KMS-11 (cell line): Measurements from ENCODE around the gene HADH.

Source experiments
- H2AFZ ChIP-seq: fragments of 200-600 bp; sonication (generic); 2 replicates; pipeline ENCODE4 v1.6.1; 2016; ENCODE audit warnings: antibody characterized with exemption, mixed run types, low read depth
- H3K27ac ChIP-seq: fragments of 200-600 bp; sonication (generic); 2 replicates; pipeline ENCODE4 v1.6.1; 2016; ENCODE audit warnings: mild to moderate bottlenecking, mixed run types
- H3K27me3 ChIP-seq: fragments of 200-600 bp; sonication (generic); 2 replicates; pipeline ENCODE4 v1.6.1; 2017; ENCODE audit warnings: mild to moderate bottlenecking, low read depth, mixed run types, moderate library complexity; ENCODE audit not compliant: insufficient read depth
- H3K36me3 ChIP-seq: fragments of 200-600 bp; sonication (generic); 2 replicates; pipeline ENCODE4 v1.6.1; 2017; ENCODE audit warnings: mild to moderate bottlenecking, mixed run types; ENCODE audit not compliant: insufficient read depth
- H3K4me1 ChIP-seq: fragments of 200-600 bp; sonication (generic); 2 replicates; pipeline ENCODE4 v1.6.1; 2016; ENCODE audit warnings: mild to moderate bottlenecking, low read depth, mixed run types; ENCODE audit not compliant: poor library complexity, severe bottlenecking
- H3K4me2 ChIP-seq: fragments of 200-600 bp; sonication (generic); 2 replicates; pipeline ENCODE4 v1.7.0; 2016; ENCODE audit warnings: mild to moderate bottlenecking, mixed run types
- H3K4me3 ChIP-seq: fragments of 200-600 bp; sonication (generic); IDR thresholded peaks from 2 replicates; pipeline ENCODE4 v1.6.1; 2017; ENCODE audit warnings: low read depth, low read length, mixed read lengths; ENCODE audit not compliant: insufficient read depth
- H3K79me2 ChIP-seq: fragments of 200-600 bp; sonication (generic); 2 replicates; pipeline ENCODE4 v1.6.1; 2016; ENCODE audit warnings: low read depth, mixed run types; ENCODE audit not compliant: insufficient read depth
- H3K9ac ChIP-seq: fragments of 200-600 bp; sonication (generic); 2 replicates; pipeline ENCODE4 v1.6.1; 2016; ENCODE audit warnings: mild to moderate bottlenecking, mixed run types
- H4K20me1 ChIP-seq: fragments of 200-600 bp; sonication (generic); 2 replicates; pipeline ENCODE4 v1.6.1; 2016; ENCODE audit warnings: mild to moderate bottlenecking, mixed run types; ENCODE audit not compliant: insufficient read depth
- TF ChIP-seq, protein P1 (sequence below): fragments of 200-600 bp; sonication (generic); conservative IDR thresholded peaks from 2 replicates; pipeline ENCODE4 v1.6.1; 2017; ENCODE audit warnings: low read depth, mild to moderate bottlenecking, antibody characterized with exemption, low read length, moderate library complexity, mixed read lengths

The HADH gene

DNA sequence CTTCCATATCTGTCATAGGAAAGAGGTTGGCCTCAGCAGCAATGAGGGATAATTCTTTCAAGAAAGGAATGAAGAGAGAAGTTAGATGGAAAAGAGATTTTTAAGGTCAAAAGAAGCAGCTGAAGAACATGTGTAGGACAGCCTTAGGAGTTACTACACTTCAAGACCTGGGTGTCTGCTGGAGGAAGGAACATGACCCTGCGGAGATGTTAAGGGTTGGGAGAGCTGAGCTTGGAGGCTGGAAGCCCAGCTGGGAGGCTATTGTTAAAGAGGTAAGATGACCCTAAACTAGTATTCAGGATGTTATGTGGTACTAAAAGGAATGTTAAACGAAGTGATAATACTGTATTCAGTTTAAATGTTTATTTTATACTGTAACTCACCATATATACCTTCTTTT, 15.0 kb downstream of the HADH start:
- Histone ChIP-seq H4K20me1 (no peaks in the 10 kb centered on the region), H3K27me3 (no peaks in the 10 kb centered on the region), H2AFZ (no peak overlapping the region), H3K9ac (no peak overlapping the region), H3K4me3 (no peak overlapping the region), H3K27ac (no peak overlapping the region), H3K4me2 (no peak overlapping the region), H3K4me1 (peaks cover 32% of the 10 kb centered on the region), H3K36me3 (no peaks in the 10 kb centered on the region; the same call in 1 of the 2 replicates), H3K79me2 (no peaks in the 10 kb centered on the region; the same call in 1 of the 2 replicates)
- TF ChIP-seq, protein P1, sequence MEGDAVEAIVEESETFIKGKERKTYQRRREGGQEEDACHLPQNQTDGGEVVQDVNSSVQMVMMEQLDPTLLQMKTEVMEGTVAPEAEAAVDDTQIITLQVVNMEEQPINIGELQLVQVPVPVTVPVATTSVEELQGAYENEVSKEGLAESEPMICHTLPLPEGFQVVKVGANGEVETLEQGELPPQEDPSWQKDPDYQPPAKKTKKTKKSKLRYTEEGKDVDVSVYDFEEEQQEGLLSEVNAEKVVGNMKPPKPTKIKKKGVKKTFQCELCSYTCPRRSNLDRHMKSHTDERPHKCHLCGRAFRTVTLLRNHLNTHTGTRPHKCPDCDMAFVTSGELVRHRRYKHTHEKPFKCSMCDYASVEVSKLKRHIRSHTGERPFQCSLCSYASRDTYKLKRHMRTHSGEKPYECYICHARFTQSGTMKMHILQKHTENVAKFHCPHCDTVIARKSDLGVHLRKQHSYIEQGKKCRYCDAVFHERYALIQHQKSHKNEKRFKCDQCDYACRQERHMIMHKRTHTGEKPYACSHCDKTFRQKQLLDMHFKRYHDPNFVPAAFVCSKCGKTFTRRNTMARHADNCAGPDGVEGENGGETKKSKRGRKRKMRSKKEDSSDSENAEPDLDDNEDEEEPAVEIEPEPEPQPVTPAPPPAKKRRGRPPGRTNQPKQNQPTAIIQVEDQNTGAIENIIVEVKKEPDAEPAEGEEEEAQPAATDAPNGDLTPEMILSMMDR = no peak

DNA sequence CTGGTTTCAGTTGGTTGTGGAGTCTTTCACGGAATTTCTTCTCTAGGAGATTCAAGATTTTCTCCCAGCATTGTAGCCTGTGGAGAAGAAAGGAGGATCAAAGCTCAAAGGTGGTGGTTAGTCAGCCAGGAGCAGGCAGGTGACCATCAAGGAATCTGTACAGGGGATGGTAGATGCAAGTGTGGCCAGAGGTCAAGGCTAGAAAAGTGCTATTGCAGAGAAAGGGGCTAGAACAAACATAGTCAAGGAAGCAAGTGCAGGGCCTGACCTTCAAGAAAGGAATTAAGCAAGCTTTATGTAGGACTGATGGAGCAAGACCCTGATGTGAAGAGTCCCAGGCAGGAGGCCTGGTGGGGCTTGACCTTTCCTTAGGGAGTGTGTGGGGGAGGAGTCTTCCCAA, 16.1 kb downstream of the HADH start:
- H3K79me2 ChIP-seq = no peaks in the 10 kb centered on the region; the same call in 1 of the 2 replicates
- TF ChIP-seq, protein P1 = no peak
- no peaks in the 10 kb centered on the region for H4K20me1 ChIP-seq

DNA sequence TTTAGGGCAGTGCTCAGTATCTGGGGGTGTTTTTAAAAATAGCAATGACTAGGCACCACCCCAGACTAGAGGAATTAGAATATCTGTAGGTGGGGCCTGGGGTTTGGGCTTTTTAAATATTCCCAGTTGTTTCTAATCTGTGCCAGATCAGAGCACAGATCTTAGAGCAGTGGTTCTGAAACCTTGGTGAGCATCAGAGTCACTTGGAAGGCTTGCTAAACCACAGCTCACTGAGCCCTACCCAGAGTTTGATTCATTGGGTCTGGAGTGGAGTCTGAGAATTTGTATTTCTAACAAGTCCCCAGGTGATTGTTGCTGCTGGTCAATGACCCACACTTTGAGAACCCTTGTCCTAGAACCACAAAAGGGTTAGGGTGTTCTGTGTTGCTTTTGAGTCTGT, 16.7 kb downstream of the HADH start:
- TF ChIP-seq, protein P1 = no peak
- no peak overlapping the region for H3K4me3 ChIP-seq
- no peaks in the 10 kb centered on the region; the same call in 1 of the 2 replicates for H3K79me2 ChIP-seq
- H3K9ac ChIP-seq = no peak overlapping the region
- no peak overlapping the region for H2AFZ ChIP-seq
- no peaks in the 10 kb centered on the region; the same call in 1 of the 2 replicates for H3K36me3 ChIP-seq
- no peaks in the 10 kb centered on the region for H4K20me1 ChIP-seq
- H3K4me1 ChIP-seq = peaks cover 20% of the 10 kb centered on the region
- no peaks in the 10 kb centered on the region for H3K27me3 ChIP-seq
- H3K27ac ChIP-seq = no peak overlapping the region
- no peak overlapping the region for H3K4me2 ChIP-seq

More for the DNA sequence above, 16.1 kb downstream of the HADH start:
- H3K27ac ChIP-seq = no peak overlapping the region
- no peak overlapping the region for H3K4me2 ChIP-seq
- H3K36me3 ChIP-seq = no peaks in the 10 kb centered on the region
- H3K4me3 ChIP-seq = no peak overlapping the region
- no peaks in the 10 kb centered on the region for H3K27me3 ChIP-seq
- no peak overlapping the region for H3K9ac ChIP-seq
- no peak overlapping the region for H2AFZ ChIP-seq
- peaks cover 22% of the 10 kb centered on the region for H3K4me1 ChIP-seq

DNA sequence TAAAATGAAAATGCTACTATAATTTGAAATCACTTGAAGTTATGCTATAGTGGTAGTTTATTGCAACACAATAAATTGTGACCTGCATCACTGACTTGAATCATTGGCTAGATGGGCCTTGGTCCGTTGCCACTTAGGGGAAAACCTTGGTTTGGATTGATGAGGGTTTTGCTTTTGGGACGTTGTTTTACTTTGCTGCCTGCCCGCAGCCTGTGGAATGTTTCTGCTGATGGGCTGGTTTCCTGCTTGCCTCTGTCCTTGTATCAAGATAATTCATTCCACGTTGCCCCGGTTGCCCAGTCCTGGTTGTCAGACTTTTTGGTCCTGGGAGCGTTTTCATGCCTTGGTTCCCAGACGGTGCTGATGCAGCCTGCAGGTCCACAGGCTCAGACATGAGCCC, 18.3 kb downstream of the HADH start:
- no peaks in the 10 kb centered on the region; the same call in 1 of the 2 replicates for H3K79me2 ChIP-seq
- no peaks in the 10 kb centered on the region; the same call in 1 of the 2 replicates for H3K36me3 ChIP-seq
- H3K4me1 ChIP-seq = peaks cover 20% of the 10 kb centered on the region
- no peak overlapping the region for H3K27ac ChIP-seq
- H4K20me1 ChIP-seq = no peaks in the 10 kb centered on the region
- TF ChIP-seq, protein P1 = no peak
- H3K4me2 ChIP-seq = no peak overlapping the region
- no peaks in the 10 kb centered on the region for H3K27me3 ChIP-seq
- no peak overlapping the region for H3K4me3 ChIP-seq
- no peak overlapping the region for H2AFZ ChIP-seq
- no peak overlapping the region for H3K9ac ChIP-seq
